HG02678 (cell line): ENCODE data around the gene PTH1R.

Source experiments
- ATAC-seq: cut with Tn5 transposase; IDR thresholded peaks from one replicate; pipeline ENCODE4 v1.9.1; 2021; ENCODE audit warnings: mild to moderate bottlenecking, moderate library complexity; ENCODE audit not compliant: unreplicated experiment

Gene PTH1R

DNA sequence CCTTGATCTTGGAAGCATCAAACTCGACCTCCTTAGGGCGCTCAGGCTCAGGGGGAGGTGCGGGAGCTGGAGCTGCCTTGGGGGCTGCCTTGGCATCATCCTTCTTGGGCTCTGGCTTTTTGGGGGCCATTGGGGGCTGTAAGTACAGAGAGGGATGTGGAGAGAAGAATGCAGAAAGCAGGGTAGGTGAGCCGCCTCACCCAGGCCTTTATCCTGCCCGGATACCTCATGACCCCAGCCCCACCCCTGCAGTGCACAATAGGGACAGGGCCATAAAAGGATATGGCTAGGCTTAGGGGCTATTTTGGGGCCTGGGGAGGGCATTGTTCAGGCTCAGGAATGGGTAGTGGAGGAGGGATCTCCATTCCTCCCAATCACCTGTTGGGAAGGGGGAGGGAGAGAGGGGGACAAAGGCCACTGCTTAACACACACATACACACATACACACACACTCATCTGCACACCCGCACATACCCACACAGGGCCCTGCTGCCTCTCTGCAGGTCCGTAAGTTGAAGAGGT lies 14.2 kb upstream of the PTH1R start, which contains the start of gene MYL3:
TSS of gene MYL3 (minus strand) at position 184 of the 522 bp plus-strand sequence. CDS start at position 130, 54 bp downstream.
- ATAC-seq, result no peak

DNA sequence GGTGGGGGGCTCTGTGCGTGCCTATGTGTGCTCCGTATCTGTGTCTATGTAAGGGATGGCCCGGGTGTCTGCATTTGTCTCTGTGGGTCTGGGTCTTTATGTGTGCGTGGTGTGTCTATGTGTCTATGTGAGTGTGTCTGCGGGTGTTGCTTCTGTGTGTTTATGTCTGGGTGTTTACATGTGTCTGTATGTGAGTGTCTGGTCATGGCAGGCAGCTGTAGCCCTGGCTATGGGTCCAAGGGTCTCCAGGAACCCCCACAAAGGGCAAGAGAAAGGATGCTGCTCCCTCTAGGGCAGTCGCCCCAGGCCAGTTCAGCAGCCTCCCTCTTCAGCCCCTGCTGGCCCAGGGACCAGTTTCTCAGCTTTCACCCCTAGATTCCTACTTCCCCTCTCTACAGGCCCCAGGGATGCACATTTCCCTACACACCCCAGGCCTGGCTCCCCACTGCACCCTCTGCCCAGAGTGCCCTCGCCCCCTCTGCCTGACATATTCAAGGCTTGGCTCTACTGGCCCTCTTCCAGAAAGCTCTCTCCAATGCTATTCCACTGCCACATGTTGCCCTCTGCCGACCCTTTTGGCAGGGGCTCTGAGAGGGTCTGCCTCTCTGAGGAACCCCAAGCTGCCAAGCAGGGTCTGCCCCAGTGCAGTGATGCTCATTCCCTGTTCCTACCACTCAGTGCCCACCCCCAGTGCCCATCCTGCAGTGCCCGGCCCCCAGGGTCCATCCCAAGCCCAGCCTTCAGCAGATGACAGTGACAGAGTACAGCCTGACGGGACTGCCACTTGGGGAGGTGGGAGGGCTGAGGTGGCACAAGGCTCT lies 13.2 kb upstream of the PTH1R start:
- no peak for ATAC-seq

DNA sequence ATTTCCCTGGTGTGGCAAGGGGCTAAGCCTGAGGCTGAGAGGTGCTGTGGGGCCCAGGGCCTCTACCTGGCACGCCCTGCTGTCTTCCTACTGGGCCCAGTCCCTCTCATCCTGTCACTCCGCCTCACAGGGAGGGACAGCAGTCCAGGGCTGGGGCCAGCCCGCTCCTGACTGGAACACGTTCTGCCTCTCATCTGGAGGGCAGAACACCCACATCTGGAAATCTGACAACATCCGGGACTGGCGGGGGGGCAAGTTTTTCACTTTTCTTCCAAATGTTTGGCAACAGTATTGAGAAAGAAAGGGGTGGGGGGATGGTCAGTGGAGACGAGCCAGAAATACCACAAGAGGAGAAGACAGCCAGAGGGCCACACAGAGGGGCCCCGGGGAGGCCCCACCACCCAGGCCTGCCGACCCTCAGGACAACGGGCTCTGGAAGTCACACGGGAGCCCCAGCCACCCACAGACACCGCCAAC lies 12.5 kb upstream of the PTH1R start:
- ATAC-seq, result no peak

DNA sequence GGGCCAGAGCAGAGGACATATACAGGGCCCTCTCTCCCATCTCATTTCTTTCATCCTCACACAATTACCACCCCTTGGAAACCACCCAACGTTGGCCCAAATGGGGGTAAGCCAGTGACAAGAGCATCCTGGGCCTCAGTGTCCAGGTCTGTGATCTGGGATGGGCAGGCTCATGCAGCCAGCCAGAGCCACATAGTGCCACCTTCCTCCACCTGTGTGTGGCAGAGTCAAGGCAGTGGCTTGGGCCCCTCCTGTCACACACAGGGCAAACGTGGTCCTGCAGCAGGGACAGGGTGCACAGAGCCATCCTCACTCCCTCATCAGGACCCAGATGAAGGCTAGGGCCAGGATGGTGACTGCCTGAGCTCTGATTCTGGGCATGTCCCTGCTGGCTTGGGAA lies 12.0 kb upstream of the PTH1R start:
- ATAC-seq, result no peak

DNA sequence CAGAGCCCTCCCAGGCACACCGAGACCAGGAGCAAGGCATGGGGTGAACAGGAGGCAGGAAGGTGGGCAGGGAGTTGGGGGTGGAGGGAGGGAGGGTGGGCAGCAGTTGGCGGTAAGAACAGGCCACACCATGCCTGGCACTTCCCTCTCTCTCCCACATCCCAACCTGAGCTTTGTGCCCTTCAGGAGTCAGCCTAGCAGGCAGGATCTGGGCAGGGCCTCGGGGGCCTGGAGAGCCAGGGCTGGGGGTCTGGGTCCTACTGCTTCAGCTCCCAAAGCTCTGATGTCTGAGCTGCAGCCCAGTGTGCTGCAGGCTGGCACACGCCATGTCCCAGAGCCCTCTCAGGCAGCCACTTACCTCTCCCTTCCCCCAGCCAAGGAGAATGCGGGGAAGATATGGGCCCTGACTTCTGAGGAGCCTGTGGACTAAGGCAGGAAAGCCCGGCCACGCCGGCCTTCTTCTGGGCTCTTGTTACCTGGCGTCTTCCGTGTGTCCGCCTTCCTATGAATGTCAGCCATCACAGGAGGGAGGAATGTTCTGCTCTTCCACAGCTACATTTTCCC lies 11.4 kb upstream of the PTH1R start:
- no peak for ATAC-seq

DNA sequence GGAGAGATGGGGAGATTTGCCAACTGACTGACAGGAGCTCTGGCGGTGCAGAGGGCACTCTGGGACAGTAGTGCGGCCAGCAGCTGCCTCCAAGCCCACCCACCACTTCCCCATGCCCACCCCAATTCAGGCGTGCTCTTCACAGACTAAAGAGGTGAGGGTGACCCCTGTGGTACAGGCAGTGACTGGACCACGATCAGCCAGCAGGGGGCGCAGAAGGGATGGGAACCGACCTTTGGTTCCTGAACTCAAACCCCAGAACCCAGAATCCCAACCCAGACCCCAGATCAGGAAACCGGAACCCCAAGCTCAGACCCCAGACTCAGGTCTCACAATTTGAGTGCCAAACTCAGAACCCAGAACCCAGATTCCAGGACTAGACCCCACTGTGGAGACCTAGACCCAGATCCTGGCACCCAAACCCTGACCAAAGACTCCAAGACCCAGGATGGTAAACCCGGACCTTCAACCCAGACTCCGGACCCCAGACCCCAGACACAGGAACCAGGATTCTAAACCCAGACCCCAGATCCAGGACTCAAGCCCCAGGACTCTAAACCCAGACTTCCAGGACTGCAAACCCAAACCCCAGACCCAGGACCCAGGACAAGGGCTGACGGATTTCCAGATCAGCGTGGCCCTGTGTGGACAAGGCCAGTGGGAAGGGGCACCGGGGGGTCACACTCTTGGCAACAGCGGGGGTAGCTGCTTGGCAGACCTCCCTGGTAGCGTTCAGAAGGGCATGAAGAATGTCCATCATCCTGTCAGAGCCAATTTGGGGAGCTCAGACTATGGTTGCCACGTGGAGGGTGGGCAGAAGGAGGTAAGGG lies 10.6 kb upstream of the PTH1R start:
- no peak for ATAC-seq

DNA sequence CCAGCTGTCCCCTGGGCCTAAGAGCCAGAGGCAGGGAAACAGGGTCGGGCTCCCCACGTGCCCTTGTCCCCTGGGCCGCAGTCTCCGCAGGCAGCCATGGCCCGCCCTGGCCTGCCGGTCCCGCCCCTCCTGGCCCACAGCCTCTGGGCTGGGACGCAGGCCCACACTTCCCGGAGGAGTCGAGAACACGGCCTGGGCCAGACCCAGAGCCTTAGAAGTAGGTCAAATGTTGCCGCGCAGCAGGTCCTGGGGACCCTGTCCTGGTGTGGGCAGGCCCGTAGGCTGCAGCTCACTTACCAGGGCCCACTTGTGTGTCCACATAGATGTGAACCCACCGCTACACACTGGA lies 10.0 kb upstream of the PTH1R start:
- ATAC-seq, result no peak

DNA sequence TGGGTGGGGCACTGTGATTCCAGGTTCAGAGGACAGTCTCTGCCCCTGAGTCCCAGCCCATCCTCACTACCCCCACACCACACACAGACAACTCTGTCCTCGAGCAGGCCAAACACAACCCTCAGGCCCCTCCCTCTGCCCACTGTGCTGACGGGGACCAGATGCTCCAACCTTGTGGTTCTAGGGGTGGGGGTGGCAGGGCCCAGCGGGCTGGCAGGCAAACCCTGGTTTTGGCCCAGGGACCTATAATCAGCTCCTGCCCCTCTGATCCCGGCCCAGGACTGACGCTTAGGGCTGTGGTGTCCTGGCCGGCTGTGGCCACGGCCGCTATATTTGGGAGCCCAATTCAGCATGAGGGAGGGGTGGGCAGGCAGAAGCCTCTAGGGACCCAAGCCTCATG lies 9.2 kb upstream of the PTH1R start:
- no peak for ATAC-seq

DNA sequence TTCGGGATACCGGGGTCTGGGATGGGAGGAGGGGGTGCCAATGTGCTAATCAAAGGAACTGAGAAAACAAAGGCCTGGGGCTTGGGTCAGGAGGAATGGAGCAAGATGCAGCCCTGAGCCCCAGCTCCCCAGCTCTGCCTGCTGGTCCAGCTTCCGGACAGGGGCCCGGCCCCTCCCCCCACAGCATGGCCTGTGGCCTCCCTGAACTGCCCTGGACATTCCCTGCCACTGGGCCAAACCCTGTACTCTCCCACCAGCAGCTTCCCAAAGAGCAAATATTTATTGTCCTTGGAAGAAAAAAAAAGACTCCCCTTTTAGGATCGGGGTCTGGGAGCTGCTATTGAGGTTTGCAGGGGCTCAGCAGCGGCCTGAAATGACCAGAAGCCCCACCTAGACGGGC lies 8.6 kb upstream of the PTH1R start:
- no peak for ATAC-seq

DNA sequence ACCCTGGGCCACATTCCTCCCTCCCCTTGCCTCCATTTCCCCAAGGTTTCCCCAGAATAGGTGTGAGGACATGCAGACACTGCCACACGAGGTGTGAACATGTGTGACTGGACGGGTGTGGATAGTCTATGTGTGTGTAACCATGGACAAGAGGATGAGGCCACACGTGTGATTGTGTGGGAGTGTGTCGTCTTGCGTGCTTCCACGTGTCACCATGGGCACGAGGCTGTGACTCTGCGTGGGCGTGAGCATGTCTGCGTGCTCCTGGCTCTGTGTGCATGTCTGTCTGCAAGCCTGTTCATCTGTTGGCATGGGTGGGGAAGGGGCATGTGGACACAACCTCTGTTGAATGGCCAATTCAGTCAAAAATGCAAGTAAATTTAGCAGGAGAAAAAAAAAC lies 8.1 kb upstream of the PTH1R start:
- no peak for ATAC-seq

DNA sequence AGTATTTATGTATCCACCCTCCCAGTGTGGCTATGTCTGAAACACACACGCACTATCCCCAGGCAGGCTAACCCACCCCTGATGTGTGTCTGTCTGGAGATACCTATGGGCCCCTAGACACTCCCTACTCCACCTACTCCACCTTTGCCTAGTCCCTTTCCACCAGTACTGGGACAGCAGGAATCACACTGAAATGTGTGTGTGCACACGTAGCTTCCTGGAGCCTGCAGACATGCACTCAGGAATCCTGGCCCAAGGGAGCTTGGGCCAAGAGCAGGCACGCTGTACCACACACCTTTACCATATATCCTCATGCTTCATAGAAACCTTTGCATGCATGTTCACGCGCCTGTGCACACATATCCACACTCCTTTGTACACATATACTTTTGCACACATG lies 6.9 kb upstream of the PTH1R start:
- no peak for ATAC-seq

DNA sequence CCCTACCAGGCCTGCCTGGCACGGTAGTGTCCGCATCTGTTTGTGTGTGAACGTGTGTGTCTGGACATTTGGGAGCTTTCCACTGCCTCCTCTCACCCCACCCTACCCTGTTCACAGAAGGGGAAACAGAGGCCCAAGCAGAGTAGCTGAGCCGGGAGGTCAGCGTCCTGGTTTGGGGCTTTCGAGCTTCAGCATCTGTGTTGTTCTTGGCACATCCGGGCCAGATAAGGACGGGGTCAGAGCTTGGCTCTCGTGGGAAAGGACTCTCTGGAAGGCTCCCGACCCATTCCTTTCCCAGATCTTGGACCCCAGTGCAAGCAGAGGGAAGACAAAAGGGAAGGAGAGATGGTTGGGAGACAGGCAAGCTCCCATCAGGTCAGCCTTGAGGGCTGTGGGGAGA lies 6.3 kb upstream of the PTH1R start:
- ATAC-seq, result no peak

DNA sequence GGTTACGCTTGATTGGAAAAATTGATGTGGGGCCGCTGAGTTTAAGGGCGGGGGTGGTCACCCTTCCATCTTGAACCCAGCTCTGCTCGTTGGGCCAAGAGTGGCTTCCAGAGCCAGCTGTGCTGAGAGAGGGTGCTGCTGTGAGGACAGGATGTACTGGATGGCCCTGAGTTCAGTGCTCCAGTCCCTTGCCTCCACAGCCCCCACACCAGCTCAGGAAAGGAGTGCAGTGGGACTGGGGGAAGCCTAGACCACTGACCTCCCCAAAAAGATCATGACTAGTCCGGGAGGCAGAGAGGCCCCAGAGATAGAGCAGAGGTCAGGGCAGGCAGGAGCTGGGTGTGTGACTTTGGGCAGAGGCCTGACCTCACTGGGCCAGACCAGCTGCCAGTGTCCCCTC lies 4.0 kb upstream of the PTH1R start:
- no peak for ATAC-seq

DNA sequence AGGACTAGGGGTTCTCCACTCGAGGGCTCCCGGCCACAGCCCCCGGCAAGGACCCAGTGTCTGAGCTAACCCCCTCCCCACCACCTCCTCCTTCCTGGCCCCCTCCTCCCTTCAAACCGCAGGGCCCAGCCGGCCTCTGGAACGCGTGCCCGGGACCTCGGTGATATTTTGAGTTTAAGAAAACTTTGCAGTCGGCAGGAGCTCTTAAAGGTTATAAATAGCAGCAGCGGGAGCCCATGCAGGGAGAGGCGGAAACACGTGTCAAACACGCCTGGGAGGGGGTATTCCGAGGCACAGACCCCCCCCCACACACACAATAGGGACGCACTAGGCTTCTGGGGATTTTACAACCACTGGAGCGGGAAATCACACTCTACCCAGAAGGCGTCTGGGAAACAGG lies 3.1 kb upstream of the PTH1R start:
- no peak for ATAC-seq

DNA sequence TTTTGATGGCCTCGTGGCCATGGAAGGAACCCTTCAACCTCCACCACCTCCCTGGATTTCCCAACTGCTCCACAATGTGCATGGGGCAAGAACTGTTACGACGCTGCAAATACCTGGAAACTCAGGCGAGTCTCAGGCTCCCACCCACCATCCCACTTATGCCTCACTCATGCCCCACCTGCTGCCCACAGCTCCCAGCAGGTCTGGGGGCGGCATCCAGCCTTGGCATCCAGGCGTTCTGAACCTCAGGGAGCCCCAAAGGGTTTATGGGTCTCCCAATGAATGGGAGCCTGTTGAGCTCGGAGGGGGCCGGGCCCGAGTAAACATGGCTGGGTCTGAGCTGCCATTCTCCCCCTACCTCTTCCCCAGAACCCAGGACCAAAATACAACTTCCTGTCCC lies 2.0 kb upstream of the PTH1R start:
- ATAC-seq, result no peak

DNA sequence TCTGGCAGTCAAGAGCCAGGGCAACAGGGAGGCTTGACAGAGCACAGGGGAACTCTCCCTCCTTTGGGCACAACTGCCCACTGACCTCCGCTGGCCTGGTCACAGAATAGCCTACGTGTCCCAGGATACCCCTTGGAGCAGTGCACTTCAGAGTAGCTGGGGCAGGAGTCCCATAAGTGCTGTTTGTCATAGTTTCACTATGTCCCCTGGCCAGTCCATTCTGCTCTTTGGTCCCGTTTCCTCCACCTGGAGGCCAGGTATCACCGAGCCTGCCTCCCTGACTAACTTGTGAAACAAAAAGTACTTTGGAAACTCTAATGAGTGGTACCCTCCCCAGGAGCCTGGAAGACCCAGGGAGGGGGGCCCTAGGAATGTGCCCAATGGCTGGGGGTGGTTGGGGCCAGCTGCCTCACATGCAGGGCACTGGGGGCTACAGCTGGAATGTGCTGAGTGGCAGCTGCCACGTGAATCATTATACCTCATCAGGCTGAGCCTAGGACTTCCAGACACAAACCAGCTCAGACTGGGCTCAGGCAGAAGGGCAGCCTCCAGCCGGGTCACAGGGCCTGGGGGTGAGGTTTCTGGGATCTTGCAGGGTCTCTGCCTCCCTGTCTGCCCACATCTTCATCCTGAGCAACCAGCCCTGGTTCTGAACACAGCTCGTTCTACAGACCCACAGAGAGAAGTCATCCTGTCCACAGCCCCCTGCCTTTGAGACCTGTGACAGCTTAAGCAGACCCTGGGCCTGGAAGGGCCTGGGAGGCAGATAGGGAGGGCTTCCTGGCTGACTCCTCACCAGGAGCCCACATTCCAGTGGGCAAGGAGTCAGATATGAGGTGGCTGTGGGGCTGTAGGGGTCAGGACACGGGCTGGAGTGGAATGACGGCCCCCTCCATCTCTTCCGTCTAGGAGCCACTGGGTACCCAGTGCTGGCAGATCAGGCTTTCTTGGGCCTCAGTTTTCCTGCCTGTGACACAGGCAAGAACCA lies 914 bp upstream of the PTH1R start:
- no peak for ATAC-seq

DNA sequence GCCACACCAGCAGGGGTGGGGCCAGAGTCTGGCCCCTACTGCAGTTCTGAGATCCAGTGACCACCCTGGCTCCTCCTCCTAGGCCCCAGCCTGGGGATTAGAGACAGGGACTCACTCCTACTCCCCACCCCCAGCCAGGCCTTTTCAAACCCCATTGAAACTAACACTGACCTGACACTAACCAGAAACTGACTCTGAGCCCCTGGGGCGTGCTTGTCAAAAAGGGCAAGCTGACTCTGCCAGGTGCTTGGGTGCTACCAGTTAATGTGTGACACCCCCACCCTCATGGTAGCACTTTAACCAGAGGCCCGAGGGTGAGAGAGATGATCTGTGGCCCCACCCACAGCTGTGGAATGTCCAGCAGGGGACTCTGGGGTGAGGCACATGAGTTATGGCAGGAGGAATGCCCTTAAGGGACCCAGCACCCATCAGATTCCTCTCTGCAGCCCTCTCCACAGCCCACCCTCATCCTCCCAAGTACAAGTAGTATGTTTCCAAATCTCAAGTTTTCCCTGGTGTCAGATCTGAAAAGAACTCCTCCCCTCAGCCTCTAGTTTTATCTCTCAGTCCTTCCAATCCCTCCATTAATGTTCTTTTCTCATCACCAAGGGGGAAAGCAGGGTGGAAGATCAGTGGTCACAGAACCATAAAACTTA lies 1.4 kb downstream of the PTH1R start:
- peak; percentile 43 for ATAC-seq

DNA sequence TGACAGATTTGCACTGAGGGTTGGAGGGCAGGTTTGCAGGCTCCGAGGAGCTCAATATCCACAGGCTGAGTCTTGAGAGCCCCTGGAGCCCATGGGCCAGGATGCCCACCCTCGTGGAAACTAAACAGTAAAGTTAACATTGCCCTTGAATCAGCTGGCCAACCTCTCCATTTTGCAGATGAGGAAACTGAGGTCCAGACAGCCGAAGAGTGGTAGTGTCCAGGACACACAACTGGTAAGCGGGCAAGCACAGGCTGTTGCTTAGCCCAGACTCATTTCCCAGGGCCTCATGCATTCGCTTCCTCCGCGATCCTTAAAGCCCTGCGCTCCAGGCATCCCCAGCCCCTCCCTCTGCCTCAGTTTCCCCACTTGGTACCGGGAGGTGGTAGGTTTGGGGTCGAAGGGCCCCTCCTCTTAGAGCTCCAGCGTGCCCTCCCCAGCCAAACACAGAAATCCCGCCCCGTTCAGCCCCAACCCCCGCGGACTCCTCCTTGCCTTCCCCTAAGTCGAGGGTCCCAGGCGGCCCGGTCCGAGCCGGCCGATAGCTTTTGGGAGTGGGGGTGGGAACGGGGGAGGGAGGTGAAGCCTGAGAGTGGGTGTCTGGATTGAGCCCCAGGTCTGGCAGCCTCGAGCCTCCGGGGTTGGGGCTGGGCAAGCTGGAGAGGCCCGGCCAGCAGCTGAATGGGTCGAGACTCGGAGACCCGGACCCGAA lies 3.5 kb downstream of the PTH1R start:
- no peak for ATAC-seq
